GM21526 (cell line): Measurements from ENCODE around the gene CEP104.

ENCODE experiments used
- ATAC-seq: cut with Tn5 transposase; IDR thresholded peaks from one replicate; pipeline ENCODE4 v1.9.1; 2021; ENCODE audit warnings: moderate library complexity; ENCODE audit not compliant: unreplicated experiment, low FRiP score

Gene CEP104

DNA sequence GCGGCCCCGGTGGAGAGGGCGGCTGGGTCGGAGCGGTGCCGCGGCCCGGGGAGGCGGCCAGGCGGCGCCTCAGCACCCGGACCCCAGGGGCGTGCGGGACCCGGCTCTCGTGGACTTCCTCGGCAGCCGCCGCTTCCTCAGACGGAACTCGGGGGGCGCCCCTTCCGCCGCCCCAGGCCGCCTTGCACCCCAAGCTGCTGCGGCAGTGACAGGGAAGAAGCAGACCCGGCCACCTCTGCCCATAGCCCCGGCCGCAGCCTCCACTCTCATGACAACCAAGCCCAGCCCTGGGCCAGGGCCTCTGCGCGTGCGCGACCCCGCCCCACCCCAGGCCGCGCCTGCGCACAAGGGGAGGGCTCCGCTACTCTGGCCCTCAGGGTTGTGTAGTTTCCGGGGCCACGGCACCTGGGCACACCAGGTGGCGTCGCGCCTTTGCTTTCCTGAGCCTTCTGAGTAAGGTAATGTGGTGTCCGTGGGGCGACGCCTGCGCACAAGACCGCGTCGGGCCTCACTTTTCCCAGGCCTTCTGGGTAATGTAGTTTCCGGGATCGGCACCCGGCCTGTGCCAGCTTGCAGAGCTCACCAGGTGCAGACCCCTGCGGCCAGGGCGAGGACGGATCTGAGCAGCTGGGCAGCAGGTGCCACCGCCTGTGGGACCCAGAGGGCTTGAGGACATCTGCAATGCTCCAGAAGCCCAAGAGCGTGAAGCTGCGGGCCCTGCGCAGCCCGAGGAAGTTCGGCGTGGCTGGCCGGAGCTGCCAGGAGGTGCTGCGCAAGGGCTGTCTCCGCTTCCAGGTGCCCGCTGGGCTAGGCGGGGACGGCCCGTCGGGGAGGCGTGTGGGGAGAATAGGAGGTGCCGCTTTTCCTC lies at the start of gene CEP104, which contains the start of gene DFFB:
Gene CEP104 (minus strand): TSS at position 289 of the 868 bp plus-strand sequence. CDS start 4,804 bp downstream, outside the sequence.
Gene DFFB (plus strand): TSS at position 554 of the 868 bp plus-strand sequence. CDS start 128 bp downstream, at position 682.
- peak; percentile 97 for ATAC-seq

GRCh38 chr1:3906672-3907020 lies 49.6 kb upstream of the CEP104 start:
- ATAC-seq: no peak

- no peak for ATAC-seq
Observed at GRCh38 chr1:3905953-3906671, 49.1 kb upstream of the CEP104 start.

GRCh38 chr1:3905266-3905952 lies 48.4 kb upstream of the CEP104 start:
- no peak for ATAC-seq

GRCh38 chr1:3904843-3905185 lies 47.8 kb upstream of the CEP104 start:
- ATAC-seq: no peak

GRCh38 chr1:3904006-3904842 lies 47.2 kb upstream of the CEP104 start:
- ATAC-seq: no peak

GRCh38 chr1:3903141-3904005 lies 46.4 kb upstream of the CEP104 start:
- no peak for ATAC-seq

- ATAC-seq: no peak
Observed at GRCh38 chr1:3902571-3903091, 45.6 kb upstream of the CEP104 start.

DNA sequence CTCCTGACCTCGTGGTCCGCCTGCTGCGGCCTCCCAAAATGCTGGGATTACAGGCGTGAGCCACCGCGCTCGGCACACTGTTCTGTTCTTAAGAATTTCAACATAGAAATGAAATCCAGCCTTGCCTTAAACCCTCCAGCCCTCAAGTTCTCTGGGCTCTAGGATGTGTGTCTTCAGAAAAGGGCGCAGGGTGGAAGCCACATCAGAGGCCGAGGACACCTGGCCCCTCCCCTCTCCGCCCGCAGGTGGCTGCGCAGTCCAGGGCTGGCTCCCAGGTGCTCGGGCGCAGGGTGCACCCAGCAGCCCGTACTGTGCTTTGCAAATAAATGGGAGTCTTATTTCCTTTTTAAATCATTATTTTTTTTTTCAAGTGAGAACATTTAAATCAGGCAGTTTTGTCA lies 45.1 kb upstream of the CEP104 start:
- no peak for ATAC-seq

DNA sequence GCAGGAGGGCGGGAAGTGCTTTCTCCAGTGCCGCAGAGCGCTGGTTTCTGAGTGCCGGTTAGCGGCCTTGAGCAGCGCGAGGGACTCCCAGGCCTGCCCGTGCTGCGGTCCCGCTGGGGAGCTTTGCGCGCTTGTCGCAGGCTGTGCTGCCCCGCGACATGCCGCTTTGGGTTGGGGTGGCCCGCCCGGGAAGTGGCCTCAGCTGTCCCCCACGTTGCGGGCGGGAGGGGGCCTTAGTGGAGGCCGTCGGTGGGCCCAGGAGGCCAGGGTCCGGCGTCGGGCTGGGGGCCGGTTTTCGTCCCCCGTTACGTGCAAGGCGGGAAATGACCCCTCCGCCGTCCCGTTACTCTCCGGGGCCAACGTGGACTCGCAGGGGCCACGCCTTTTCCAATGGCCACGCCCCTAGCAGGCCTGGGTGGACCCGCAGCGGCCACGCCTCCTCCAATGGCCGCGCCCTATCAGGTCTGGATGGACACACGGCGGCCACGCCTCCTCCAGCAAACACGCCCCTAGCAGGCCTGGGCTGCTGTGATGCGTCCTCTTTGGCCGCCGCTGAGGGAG lies 44.0 kb upstream of the CEP104 start:
- peak; percentile 52 for ATAC-seq

DNA sequence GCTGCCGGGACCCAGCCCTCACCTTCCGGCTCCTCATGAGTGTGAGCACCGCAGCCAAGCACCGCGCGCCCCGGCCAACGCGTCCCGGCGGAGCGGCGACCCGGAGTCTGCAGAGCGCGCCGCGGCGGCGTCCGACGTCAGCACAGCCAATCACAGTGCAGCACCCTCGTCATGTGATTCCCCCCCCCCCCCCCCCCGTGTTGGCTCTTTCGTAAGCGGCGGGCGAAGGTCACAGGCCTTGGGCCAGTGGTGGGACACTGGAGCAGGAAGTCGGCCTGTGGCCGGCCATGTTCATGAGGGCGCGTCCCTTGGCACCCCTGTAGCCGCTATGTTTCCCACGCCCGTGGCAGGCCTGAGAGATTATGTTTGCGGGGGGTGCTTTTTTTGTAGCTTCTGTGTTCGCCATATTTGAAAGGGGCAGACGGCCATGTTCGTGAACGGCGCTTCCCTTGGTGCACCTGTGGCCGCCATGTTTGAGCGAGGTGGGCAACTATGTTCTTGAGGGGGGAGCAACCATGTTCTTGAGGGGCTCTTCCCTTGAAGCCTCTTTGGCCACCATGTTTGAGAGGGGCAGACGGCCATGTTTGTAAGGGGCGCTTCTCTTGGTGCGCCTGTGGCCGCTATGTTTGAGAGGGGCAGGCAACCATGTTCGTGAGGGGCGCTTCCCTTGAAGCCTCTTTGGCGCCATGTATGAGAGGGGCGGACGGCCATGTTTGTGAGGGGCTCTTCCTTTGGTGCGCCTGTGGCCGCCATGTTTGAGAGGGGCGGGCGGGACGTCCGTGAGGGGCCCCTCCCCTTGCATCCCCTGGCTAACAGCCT lies 43.3 kb upstream of the CEP104 start, which contains the start of gene C1orf174:
Gene C1orf174 (minus strand): TSS at position 123 of the 819 bp plus-strand sequence. CDS start 86 bp downstream, at position 37.
- peak; percentile 67 for ATAC-seq

GRCh38 chr1:3899754-3900149 lies 42.7 kb upstream of the CEP104 start:
- no peak for ATAC-seq

DNA sequence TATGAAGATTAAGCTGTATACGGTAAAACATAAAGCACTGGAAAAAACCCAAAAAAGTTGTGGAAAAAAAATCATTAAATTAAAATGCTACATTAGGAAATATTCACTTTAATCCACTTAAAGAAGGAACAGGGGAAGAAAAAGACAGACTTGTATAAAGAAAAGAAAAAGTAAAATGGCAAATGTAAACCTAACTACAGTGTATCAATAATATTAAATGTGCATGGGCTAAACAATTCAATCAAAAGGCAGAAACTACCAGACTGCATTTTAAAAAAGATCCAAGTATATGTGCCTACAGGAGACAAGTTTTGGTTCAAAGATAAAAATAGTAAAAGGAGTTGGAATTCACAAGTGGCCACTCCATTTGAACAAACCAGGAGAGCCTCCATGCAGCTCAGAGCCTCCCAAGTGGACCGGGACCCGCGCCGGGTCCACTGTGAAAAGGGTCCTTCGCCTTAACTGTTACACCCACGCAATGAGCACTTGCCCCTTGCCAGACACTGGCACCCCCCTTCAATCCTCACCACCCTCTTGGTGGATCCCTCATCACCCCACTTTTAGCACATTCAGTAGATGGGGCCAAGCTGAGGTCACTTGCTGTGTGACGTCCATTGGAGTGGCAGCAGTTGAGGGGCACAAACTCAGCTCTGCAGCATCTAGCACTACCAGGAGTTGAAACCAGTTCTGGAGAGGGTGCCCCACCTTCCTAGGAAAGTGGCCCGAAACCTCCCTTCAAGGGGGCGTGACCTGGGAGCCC lies 42.2 kb upstream of the CEP104 start:
- ATAC-seq: no peak

GRCh38 chr1:3898475-3898735 lies 41.4 kb upstream of the CEP104 start:
- no peak for ATAC-seq

GRCh38 chr1:3896396-3897000 lies 39.5 kb upstream of the CEP104 start:
- no peak for ATAC-seq

DNA sequence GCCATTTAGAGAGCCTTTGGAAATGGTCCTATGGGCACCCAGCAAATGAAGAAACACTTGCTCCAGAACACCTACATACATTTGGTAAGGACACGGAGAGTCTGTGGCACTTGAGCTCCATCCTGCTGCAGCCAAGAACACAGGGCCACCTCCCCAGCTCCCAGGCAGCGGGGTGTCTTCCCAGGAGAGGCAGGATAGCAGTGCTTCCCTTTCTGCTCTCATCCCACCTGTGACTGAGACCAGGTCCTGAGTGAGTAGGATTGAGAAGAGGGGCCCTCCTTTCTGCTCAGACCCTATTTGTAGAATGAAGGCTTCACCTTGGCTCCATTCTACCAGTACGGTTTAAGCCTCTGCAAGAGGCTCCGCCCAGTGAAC lies 38.9 kb upstream of the CEP104 start:
- ATAC-seq: no peak
